Measurements from ENCODE around the gene PAPSS2.
"Not testable (repeated sequence)": the region's sequence is repeated elsewhere in the genome, so short reads cannot be mapped to it uniquely, and the experiment has no call there.

- TF ChIP-seq CTCF (conservative IDR thresholded peaks at IDR 0.05); ZFX (IDR thresholded peaks at IDR 0.05): not testable (repeated sequence)
These were observed 48.3 kb upstream of the PAPSS2 start for GRCh38 chr10:87611341-87611740.
